ENCODE results near the gene CD28.

- TF ChIP-seq, protein P1, sequence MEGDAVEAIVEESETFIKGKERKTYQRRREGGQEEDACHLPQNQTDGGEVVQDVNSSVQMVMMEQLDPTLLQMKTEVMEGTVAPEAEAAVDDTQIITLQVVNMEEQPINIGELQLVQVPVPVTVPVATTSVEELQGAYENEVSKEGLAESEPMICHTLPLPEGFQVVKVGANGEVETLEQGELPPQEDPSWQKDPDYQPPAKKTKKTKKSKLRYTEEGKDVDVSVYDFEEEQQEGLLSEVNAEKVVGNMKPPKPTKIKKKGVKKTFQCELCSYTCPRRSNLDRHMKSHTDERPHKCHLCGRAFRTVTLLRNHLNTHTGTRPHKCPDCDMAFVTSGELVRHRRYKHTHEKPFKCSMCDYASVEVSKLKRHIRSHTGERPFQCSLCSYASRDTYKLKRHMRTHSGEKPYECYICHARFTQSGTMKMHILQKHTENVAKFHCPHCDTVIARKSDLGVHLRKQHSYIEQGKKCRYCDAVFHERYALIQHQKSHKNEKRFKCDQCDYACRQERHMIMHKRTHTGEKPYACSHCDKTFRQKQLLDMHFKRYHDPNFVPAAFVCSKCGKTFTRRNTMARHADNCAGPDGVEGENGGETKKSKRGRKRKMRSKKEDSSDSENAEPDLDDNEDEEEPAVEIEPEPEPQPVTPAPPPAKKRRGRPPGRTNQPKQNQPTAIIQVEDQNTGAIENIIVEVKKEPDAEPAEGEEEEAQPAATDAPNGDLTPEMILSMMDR (IDR thresholded peaks at IDR 0.05) = no peak
- no peak for TF ChIP-seq POLR2A (IDR thresholded peaks at IDR 0.05)
Measured at GRCh38 chr2:203750346-203751068, 44.1 kb downstream of the CD28 start.
